CD14-positive monocyte (primary cell): Measurements from ENCODE around the gene GPM6B. TPM values are rescaled to one million over a fixed set of nuclear protein-coding genes. Genes with fewer than 3 reads are reported as not detected.

Source experiments
- DNase-seq, 3 donors: peaks; one replicate each; pipeline ENCODE4 v3.0.0-alpha.2; 2011 to 2022
- H2AFZ ChIP-seq: 2 replicates; pipeline ENCODE4 v1.6.0; 2012; ENCODE audit warnings: mild to moderate bottlenecking, low read depth, low read length, inconsistent platforms; ENCODE audit not compliant: insufficient read depth, poor library complexity, severe bottlenecking
- H3K27ac ChIP-seq, 2 donors: 1 replicate in 1 of 2; 2 replicates in 1 of 2; pipeline ENCODE4 v1.5.1; 2012 to 2013; ENCODE audit warnings: low read length in 2 of 2, control low read depth in 1 of 2, inconsistent platforms in 1 of 2, low read depth in 1 of 2, mild to moderate bottlenecking in 1 of 2
- H3K27me3 ChIP-seq, 2 donors: one replicate each; pipeline versions ENCODE4 v1.6.0 to v1.6.1; 2011 to 2013; ENCODE audit warnings: low read length in 2 of 2; ENCODE audit not compliant: control insufficient read depth in 2 of 2, insufficient read depth in 2 of 2
- H3K36me3 ChIP-seq, 2 donors: replicated peaks in 1 of 2; 1 replicate in 1 of 2; 2 replicates in 1 of 2; pipeline versions ENCODE4 v1.5.1 to v1.6.1; 2012 to 2013; ENCODE audit warnings: low read length in 2 of 2, control low read depth in 1 of 2, inconsistent platforms in 1 of 2, mild to moderate bottlenecking in 1 of 2; ENCODE audit not compliant: insufficient read depth in 2 of 2, control insufficient read depth in 1 of 2
- H3K4me1 ChIP-seq, 2 donors: 1 replicate in 1 of 2; 2 replicates in 1 of 2; pipeline versions ENCODE4 v1.5.1 to v1.6.1; 2012 to 2013; ENCODE audit warnings: low read length in 2 of 2, control low read depth in 1 of 2, inconsistent platforms in 1 of 2, mild to moderate bottlenecking in 1 of 2, moderate library complexity in 1 of 2; ENCODE audit not compliant: insufficient read depth in 2 of 2, control insufficient read depth in 1 of 2
- H3K4me2 ChIP-seq: replicated peaks from 2 replicates; pipeline ENCODE3; 2012; ENCODE audit warnings: low read length, moderate library complexity, mild to moderate bottlenecking; ENCODE audit not compliant: poor library complexity, severe bottlenecking; ENCODE audit errors: extremely low read depth
- H3K4me3 ChIP-seq, 3 experiments: fragments of 200-600 bp in 1 of 3; sonication (generic) in 1 of 3; replicated peaks in 1 of 3; 1 replicate in 2 of 3; 2 replicates in 1 of 3; pipeline ENCODE4 v1.5.1; 2011 to 2013; ENCODE audit warnings: low read length in 3 of 3, mild to moderate bottlenecking in 3 of 3, control low read depth in 2 of 3, low read depth in 2 of 3, inconsistent platforms in 1 of 3, moderate library complexity in 1 of 3
- H3K79me2 ChIP-seq: 2 replicates; pipeline ENCODE4 v1.6.0; 2012; ENCODE audit warnings: mild to moderate bottlenecking, control low read depth, inconsistent platforms, low read length, moderate library complexity; ENCODE audit not compliant: insufficient read depth
- H3K9ac ChIP-seq: 2 replicates; pipeline ENCODE4 v1.6.0; 2017; ENCODE audit warnings: low read length, mild to moderate bottlenecking; ENCODE audit not compliant: insufficient read depth, poor library complexity, severe bottlenecking
- H3K9me3 ChIP-seq, 2 donors: replicated peaks in 1 of 2; 1 replicate in 1 of 2; 2 replicates in 1 of 2; pipeline versions ENCODE4 v1.5.1 to v1.6.1; 2012 to 2013; ENCODE audit warnings: low read length in 2 of 2, control low read depth in 1 of 2; ENCODE audit not compliant: control insufficient read depth in 1 of 2, insufficient read depth in 1 of 2
- H4K20me1 ChIP-seq: 2 replicates; pipeline ENCODE4 v1.6.0; 2012; ENCODE audit warnings: mild to moderate bottlenecking, low read length, control low read depth, moderate library complexity; ENCODE audit not compliant: insufficient read depth
- H3K27ac Mint-ChIP-seq, 7 donors: one replicate each; pipeline ENCODE4 v1.8.0; 2020; ENCODE audit warnings: mild to moderate bottlenecking in 7 of 7, mixed read lengths in 7 of 7, moderate library complexity in 6 of 7, inconsistent platforms in 2 of 7
- H3K27me3 Mint-ChIP-seq, 3 donors: one replicate each; pipeline ENCODE4 v1.8.0; 2021 to 2022; ENCODE audit warnings: low read depth in 3 of 3, mild to moderate bottlenecking in 3 of 3, mixed read lengths in 3 of 3, moderate library complexity in 3 of 3, inconsistent platforms in 1 of 3
- H3K36me3 Mint-ChIP-seq, 2 donors: one replicate each; pipeline ENCODE4 v1.8.0; 2020; ENCODE audit warnings: mixed read lengths in 2 of 2, inconsistent platforms in 1 of 2, mild to moderate bottlenecking in 1 of 2
- H3K4me1 Mint-ChIP-seq: one replicate; pipeline ENCODE4 v1.8.0; 2020; ENCODE audit warnings: mild to moderate bottlenecking, mixed read lengths
- H3K4me3 Mint-ChIP-seq, 2 donors: one replicate each; pipeline ENCODE4 v1.8.0; 2020; ENCODE audit warnings: mild to moderate bottlenecking in 2 of 2, mixed read lengths in 2 of 2, moderate library complexity in 1 of 2
- H3K9me3 Mint-ChIP-seq, 7 donors: one replicate each; pipeline ENCODE4 v1.8.0; 2020 to 2022; ENCODE audit warnings: mixed read lengths in 7 of 7, mild to moderate bottlenecking in 6 of 7, moderate library complexity in 6 of 7, inconsistent platforms in 2 of 7
- CTCF ChIP-seq: fragments of 200-600 bp; IDR thresholded peaks from one replicate; pipeline ENCODE4 v1.8.0; 2022; ENCODE audit warnings: antibody characterized with exemption, mild to moderate bottlenecking
- WGBS: methylation state at CpG from one replicate; pipeline ENCODE4 v1.1.5; 2013; ENCODE audit warnings: missing lambda C conversion rate; ENCODE audit not compliant: insufficient coverage; 5-methylcytosine and 5-hydroxymethylcytosine counted together
- intact Hi-C, 2 donors: fragments of 100-400 bp; cut with micrococcal nuclease; formaldehyde crosslinking; loops; one replicate each; pipeline versions ENCODE4 v1.15.0 to v1.15.1; 2023
- polyA plus RNA-seq, 3 donors: library from polyadenylated mRNA; depleted of rRNA in 1 of 3; unstranded in 2 of 3; stranded (reverse) in 1 of 3; fragments of 300-500 nt in 2 of 3; fragments of >200 nt in 1 of 3; fragmentation: Illumina TruSeq in 2 of 3; gene quantifications; 1 replicate in 2 of 3; 2 replicates in 1 of 3; pipeline ENCODE4 v1.2.3, GENCODE V29; 2012 to 2021

GPM6B gene
- polyA plus RNA-seq, 3 donors, result not detected

DNA sequence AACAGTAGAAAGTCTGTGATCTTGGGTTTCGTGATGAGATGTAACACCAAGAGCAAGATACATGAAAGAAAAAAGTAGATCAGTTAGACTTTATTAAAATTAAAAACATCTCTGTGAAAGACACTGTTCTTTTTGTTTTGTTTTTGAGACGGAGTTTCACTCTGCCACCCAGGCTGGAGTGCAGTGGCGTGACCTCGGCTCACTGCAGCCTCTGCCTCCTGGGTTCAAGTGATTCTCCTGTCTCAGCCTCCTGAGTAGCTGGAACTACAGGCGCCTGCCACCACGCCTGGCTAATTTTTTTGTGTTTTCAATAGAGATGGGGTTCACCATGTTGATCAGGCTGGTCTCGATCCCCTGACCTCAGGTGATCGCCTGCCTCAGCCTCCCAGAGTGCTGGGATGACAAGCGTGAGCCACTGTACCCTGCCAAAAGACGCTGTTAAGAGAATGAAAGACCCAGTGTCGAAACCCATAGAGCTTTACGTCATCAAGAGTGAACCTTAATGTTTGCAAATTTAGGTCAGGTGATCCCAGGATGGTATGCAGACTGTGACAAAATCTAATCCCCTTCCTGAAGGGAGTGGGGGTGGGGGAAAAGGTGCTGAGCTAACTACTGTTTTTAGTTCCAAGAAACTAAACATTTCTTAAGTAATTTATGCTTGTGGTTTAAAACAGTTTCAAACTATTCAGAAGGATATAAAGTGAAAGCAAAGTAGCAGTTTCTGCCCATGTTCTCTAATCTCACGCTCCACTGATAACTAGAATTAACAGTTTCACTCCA lies 74.3 kb downstream of the GPM6B start:
- H3K9me3 ChIP-seq, result no peaks in the 10 kb centered on the region
- Mint-ChIP-seq H3K36me3 (peaks cover 8 to 17% of the 10 kb centered on the region in 2 donors), H3K4me3 (peak overlapping the region; percentile 68 to 74), H3K4me1 (peaks cover 14% of the 10 kb centered on the region), H3K27me3 (peaks cover 0 to 15% (median 0%) of the 10 kb centered on the region in 3 donors), H3K9me3 (peaks cover 0 to 3% (median 0%) of the 10 kb centered on the region in 7 donors), H3K27ac (peak overlapping the region; percentile 78 to 92 (median 81))
- peak overlapping the region; percentile 54 for H3K4me2 ChIP-seq
- H2AFZ ChIP-seq, result peak overlapping the region; percentile 36
- H3K9ac ChIP-seq, result no peak overlapping the region
- H3K4me1 ChIP-seq, result peaks cover 5 to 19% of the 10 kb centered on the region in 2 donors
- no peaks in the 10 kb centered on the region for H4K20me1 ChIP-seq
- H3K4me3 ChIP-seq, result peak overlapping the region; percentile 7 to 61 (median 24)
- 42% methylated on average over 4 of the region's 13 CpGs for WGBS
- TF ChIP-seq CTCF, result no peak
- peak; percentile 43 to 70 (median 65) for DNase-seq
- peaks cover 4% of the 10 kb centered on the region for H3K79me2 ChIP-seq
- H3K27me3 ChIP-seq, result no peaks in the 10 kb centered on the region
- H3K27ac ChIP-seq, result peak overlapping the region; percentile 50 to 54
- intact Hi-C loops, result loop anchor here in 1 of 2 donors (10.0 kb wide), 1 partner anchor 292 kb away; no protein-coding TSS in a partner anchor
- peaks cover 0 to 11% of the 10 kb centered on the region in 2 donors for H3K36me3 ChIP-seq

DNA sequence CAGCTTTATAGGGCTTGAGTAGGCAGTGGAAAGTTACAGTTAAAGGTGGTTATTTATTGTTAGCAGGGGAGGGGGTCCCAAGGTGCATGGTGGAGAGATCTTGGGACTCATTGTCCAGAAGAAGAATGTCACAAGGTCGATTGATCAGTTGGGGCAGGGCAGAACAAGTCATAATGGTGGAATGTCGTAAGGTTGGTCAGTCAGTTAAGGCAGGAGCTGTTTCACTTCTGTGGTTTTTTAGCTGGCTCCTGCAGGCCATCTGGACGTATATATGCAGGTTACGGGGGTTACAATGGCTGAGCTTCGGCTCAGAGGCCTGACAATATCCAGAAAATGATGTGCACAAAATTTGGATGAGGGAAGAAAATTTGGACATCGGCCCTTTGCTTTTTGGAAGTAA lies 75.2 kb downstream of the GPM6B start:
- WGBS, result 19% methylated on average over 2 of the region's 6 CpGs
- peak overlapping the region in 5 of 7 donors; percentile 13 to 92 (median 51) for H3K27ac Mint-ChIP-seq
- peak overlapping the region in 1 of 2 donors; percentile 50 for H3K27ac ChIP-seq
- no peak overlapping the region for H2AFZ ChIP-seq
- H3K27me3 Mint-ChIP-seq, result peaks cover 0 to 15% (median 0%) of the 10 kb centered on the region in 3 donors
- H3K36me3 ChIP-seq, result peaks cover 0 to 6% of the 10 kb centered on the region in 2 donors
- H3K9me3 Mint-ChIP-seq, result peaks cover 0 to 3% (median 0%) of the 10 kb centered on the region in 7 donors
- H3K4me2 ChIP-seq, result no peak overlapping the region
- DNase-seq, result no peak
- no peaks in the 10 kb centered on the region for H3K27me3 ChIP-seq
- peaks cover 9% of the 10 kb centered on the region for H3K79me2 ChIP-seq
- H3K4me3 ChIP-seq, result no peak overlapping the region
- peaks cover 8 to 10% of the 10 kb centered on the region in 2 donors for H3K36me3 Mint-ChIP-seq
- no peaks in the 10 kb centered on the region for H3K9me3 ChIP-seq
- peaks cover 6 to 19% of the 10 kb centered on the region in 2 donors for H3K4me1 ChIP-seq
- peaks cover 19% of the 10 kb centered on the region for H3K4me1 Mint-ChIP-seq
- no peak overlapping the region for H3K4me3 Mint-ChIP-seq
- intact Hi-C loops, result loop anchor here in 1 of 2 donors (10.0 kb wide), 1 partner anchor 293 kb away; no protein-coding TSS in a partner anchor
- H3K9ac ChIP-seq, result no peak overlapping the region
- TF ChIP-seq CTCF, result no peak
- H4K20me1 ChIP-seq, result no peaks in the 10 kb centered on the region
